HEK293 (cell line): ENCODE data around the gene PARVA.
A peak's percentile ranks its signal among the peaks of the same experiment; 100 is the strongest.

Experiments used
- YY1 ChIP-seq: fragments of 450-650 bp; formaldehyde crosslinking; IDR thresholded peaks from 2 replicates; pipeline ENCODE4 v1.5.1; 2018; ENCODE audit warnings: missing biosample characterization, missing genetic modification characterization
- ZNF416 ChIP-seq: fragments of 450-650 bp; formaldehyde crosslinking; IDR thresholded peaks from 2 replicates; pipeline ENCODE4 v1.5.1; 2016; ENCODE audit warnings: missing biosample characterization, missing genetic modification characterization
- TF ChIP-seq, protein P1 (sequence below): fragments of 450-650 bp; formaldehyde crosslinking; IDR thresholded peaks from 2 replicates; pipeline ENCODE4 v1.5.1; 2016; ENCODE audit warnings: missing biosample characterization, missing genetic modification characterization
- TF ChIP-seq, protein P2 (sequence below): fragments of 450-650 bp; formaldehyde crosslinking; IDR thresholded peaks from 2 replicates; pipeline ENCODE4 v1.5.1; 2016; ENCODE audit warnings: missing biosample characterization, missing genetic modification characterization

DNA sequence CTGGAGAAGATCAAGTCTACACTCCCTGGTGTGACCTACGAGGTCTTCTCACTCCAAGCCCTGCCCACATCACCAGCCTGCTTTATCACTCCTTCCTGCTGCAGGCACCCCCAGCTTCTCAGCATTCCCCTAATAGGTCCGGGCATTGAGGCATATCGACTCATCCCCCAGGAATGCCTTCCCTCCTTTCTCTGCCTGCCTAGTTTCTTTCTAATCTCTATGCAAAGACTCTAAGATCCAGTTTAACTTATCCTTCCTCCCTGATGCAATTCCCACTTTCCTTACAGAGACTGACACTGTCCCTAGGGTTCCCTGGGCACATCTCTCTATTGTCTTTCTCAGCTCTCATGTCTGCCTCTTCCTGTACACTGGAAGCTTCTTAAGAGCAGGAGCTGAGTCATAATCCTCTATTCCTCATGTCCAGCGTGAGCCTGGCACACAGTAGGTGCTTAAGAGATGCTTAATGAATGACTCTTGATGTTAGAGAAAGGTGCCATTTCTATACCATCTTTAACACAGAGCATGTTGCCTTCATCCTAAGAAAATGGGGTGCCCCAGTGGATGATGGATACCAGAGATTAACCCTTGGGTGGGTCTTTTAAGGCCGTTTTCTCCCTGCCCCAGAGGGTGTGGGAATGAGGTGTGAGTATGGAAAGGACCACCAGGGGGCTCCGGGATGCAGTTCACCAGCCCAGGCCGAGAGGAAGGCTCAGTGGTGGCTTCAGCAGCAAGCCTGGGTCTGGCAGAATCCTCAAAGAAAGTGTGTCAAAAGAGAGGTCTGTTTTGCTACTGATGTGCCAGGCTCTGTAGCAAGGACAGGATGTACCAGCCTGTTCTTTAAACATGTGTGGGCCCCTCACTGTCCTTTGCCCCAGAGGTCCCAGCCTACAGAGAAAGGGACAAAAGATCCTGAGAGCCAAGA is 34.7 kb downstream of the PARVA start:
- TF ChIP-seq, protein P1, sequence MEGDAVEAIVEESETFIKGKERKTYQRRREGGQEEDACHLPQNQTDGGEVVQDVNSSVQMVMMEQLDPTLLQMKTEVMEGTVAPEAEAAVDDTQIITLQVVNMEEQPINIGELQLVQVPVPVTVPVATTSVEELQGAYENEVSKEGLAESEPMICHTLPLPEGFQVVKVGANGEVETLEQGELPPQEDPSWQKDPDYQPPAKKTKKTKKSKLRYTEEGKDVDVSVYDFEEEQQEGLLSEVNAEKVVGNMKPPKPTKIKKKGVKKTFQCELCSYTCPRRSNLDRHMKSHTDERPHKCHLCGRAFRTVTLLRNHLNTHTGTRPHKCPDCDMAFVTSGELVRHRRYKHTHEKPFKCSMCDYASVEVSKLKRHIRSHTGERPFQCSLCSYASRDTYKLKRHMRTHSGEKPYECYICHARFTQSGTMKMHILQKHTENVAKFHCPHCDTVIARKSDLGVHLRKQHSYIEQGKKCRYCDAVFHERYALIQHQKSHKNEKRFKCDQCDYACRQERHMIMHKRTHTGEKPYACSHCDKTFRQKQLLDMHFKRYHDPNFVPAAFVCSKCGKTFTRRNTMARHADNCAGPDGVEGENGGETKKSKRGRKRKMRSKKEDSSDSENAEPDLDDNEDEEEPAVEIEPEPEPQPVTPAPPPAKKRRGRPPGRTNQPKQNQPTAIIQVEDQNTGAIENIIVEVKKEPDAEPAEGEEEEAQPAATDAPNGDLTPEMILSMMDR (tag by site-specific recombination) = peak; percentile 43
- TF ChIP-seq ZNF416 (tag by site-specific recombination) (no peak), YY1 (tag by site-specific recombination) (no peak)
- TF ChIP-seq, protein P2, sequence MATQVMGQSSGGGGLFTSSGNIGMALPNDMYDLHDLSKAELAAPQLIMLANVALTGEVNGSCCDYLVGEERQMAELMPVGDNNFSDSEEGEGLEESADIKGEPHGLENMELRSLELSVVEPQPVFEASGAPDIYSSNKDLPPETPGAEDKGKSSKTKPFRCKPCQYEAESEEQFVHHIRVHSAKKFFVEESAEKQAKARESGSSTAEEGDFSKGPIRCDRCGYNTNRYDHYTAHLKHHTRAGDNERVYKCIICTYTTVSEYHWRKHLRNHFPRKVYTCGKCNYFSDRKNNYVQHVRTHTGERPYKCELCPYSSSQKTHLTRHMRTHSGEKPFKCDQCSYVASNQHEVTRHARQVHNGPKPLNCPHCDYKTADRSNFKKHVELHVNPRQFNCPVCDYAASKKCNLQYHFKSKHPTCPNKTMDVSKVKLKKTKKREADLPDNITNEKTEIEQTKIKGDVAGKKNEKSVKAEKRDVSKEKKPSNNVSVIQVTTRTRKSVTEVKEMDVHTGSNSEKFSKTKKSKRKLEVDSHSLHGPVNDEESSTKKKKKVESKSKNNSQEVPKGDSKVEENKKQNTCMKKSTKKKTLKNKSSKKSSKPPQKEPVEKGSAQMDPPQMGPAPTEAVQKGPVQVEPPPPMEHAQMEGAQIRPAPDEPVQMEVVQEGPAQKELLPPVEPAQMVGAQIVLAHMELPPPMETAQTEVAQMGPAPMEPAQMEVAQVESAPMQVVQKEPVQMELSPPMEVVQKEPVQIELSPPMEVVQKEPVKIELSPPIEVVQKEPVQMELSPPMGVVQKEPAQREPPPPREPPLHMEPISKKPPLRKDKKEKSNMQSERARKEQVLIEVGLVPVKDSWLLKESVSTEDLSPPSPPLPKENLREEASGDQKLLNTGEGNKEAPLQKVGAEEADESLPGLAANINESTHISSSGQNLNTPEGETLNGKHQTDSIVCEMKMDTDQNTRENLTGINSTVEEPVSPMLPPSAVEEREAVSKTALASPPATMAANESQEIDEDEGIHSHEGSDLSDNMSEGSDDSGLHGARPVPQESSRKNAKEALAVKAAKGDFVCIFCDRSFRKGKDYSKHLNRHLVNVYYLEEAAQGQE (tag by site-specific recombination) = no peak
